GM18526 (cell line): ENCODE measurements around the gene RANBP1.
A peak's percentile ranks its signal among the peaks of the same experiment; 100 is the strongest.

Experiments used
- POLR2A ChIP-seq: IDR thresholded peaks from 3 replicates; pipeline ENCODE4 v1.6.1; 2011; ENCODE audit not compliant: insufficient read length; ENCODE audit errors: extremely low read depth

RANBP1 gene

GRCh38 chr22:20111045-20111688 is 4.7 kb upstream of the RANBP1 start:
- TF ChIP-seq POLR2A, result no peak

GRCh38 chr22:20111689-20112622 is 3.9 kb upstream of the RANBP1 start:
- TF ChIP-seq POLR2A, result no peak

GRCh38 chr22:20112623-20113511 is 3.0 kb upstream of the RANBP1 start:
- TF ChIP-seq POLR2A, result no peak

GRCh38 chr22:20113551-20114310 is 2.2 kb upstream of the RANBP1 start:
- TF ChIP-seq POLR2A, result no peak

GRCh38 chr22:20114506-20115475 is 1.1 kb upstream of the RANBP1 start:
- TF ChIP-seq POLR2A, result no peak

- TF ChIP-seq POLR2A, result no peak
Observed at GRCh38 chr22:20116376-20116950, 559 bp downstream of the RANBP1 start.

GRCh38 chr22:20116951-20117632 is 1.2 kb downstream of the RANBP1 start, which contains the start of gene TRMT2A:
TRMT2A (minus strand) TSS chr22:20117226; CDS start chr22:20116906, 320 bp downstream.
- peak; percentile 42 for TF ChIP-seq POLR2A

GRCh38 chr22:20117633-20118299 is 1.9 kb downstream of the RANBP1 start:
- TF ChIP-seq POLR2A, result no peak

- no peak for TF ChIP-seq POLR2A
Observed at GRCh38 chr22:20118300-20119020, 2.6 kb downstream of the RANBP1 start.

GRCh38 chr22:20121856-20122415 is 6.0 kb downstream of the RANBP1 start:
- no peak for TF ChIP-seq POLR2A
